ENCODE data around the gene SGMS1.
"Not testable (repeated sequence)": the region's sequence is repeated elsewhere in the genome, so short reads cannot be mapped to it uniquely, and the experiment has no call there.

SGMS1 gene

GRCh38 chr10:50623663-50624412, at the start of gene SGMS1:
SGMS1 (minus strand) TSS chr10:50623956; CDS start chr10:50344114, 279,842 bp downstream.
- DNase-seq (ENCODE audit: low read depth in 2 of 2): peak; percentile 58 to 64

GRCh38 chr10:50672152-50672551, 48.4 kb upstream of the SGMS1 start:
- DNase-seq (ENCODE audit: low read depth in 2 of 2): not testable (repeated sequence)

- DNase-seq (ENCODE audit: low read depth in 2 of 2): not testable (repeated sequence)
Measured at GRCh38 chr10:50671645-50672044, 47.9 kb upstream of the SGMS1 start.

GRCh38 chr10:50669957-50670356, 46.2 kb upstream of the SGMS1 start:
- DNase-seq (ENCODE audit: low read depth in 2 of 2): not testable (repeated sequence)

GRCh38 chr10:50667353-50667752, 43.6 kb upstream of the SGMS1 start:
- not testable (repeated sequence) for DNase-seq (ENCODE audit: low read depth in 2 of 2)

GRCh38 chr10:50662420-50662819, 38.7 kb upstream of the SGMS1 start:
- DNase-seq (ENCODE audit: low read depth in 2 of 2): not testable (repeated sequence)

GRCh38 chr10:50661563-50661962, 37.8 kb upstream of the SGMS1 start:
- not testable (repeated sequence) for DNase-seq (ENCODE audit: low read depth in 2 of 2)

- peak; percentile 11 to 31 for DNase-seq (ENCODE audit: low read depth in 2 of 2)
Measured at GRCh38 chr10:50659865-50660730, 36.3 kb upstream of the SGMS1 start.

- DNase-seq (ENCODE audit: low read depth in 2 of 2): not testable (repeated sequence)
Measured at GRCh38 chr10:50659016-50659864, 35.5 kb upstream of the SGMS1 start.

- no peak for DNase-seq (ENCODE audit: low read depth in 2 of 2)
Measured at GRCh38 chr10:50658165-50658564, 34.4 kb upstream of the SGMS1 start.

- DNase-seq (ENCODE audit: low read depth in 2 of 2): no peak
Measured at GRCh38 chr10:50653758-50654157, 30.0 kb upstream of the SGMS1 start.

- DNase-seq (ENCODE audit: low read depth in 2 of 2): no peak
Measured at GRCh38 chr10:50653142-50653541, 29.4 kb upstream of the SGMS1 start.

GRCh38 chr10:50651808-50652207, 28.1 kb upstream of the SGMS1 start:
- no peak for DNase-seq (ENCODE audit: low read depth in 2 of 2)

GRCh38 chr10:50650481-50650880, 26.7 kb upstream of the SGMS1 start:
- DNase-seq (ENCODE audit: low read depth in 2 of 2): no peak

- no peak for DNase-seq (ENCODE audit: low read depth in 2 of 2)
Measured at GRCh38 chr10:50648935-50649227, 25.1 kb upstream of the SGMS1 start.

GRCh38 chr10:50648089-50648934, 24.6 kb upstream of the SGMS1 start:
- DNase-seq (ENCODE audit: low read depth in 2 of 2): no peak

- DNase-seq (ENCODE audit: low read depth in 2 of 2): not testable (repeated sequence)
Measured at GRCh38 chr10:50647350-50647749, 23.6 kb upstream of the SGMS1 start.

- DNase-seq (ENCODE audit: low read depth in 2 of 2): no peak
Measured at GRCh38 chr10:50645236-50645635, 21.5 kb upstream of the SGMS1 start.

- DNase-seq (ENCODE audit: low read depth in 2 of 2): no peak
Measured at GRCh38 chr10:50641626-50642025, 17.9 kb upstream of the SGMS1 start.

GRCh38 chr10:50640238-50640637, 16.5 kb upstream of the SGMS1 start:
- DNase-seq (ENCODE audit: low read depth in 2 of 2): no peak
